Aorta (tissue), 5 donors: Measurements from ENCODE around the gene SIRPD. TPM values are rescaled to one million over a fixed set of nuclear protein-coding genes. Genes with fewer than 3 reads are reported as not detected.

Experiments
- ATAC-seq: fragments of 200-7000 bp; cut with Tn5 transposase; one replicate; pipeline ENCODE4 v1.9.1; 2022; ENCODE audit warnings: moderate library complexity; ENCODE audit not compliant: low FRiP score
- DNase-seq, 2 donors: peaks; one replicate each; pipeline ENCODE4 v3.0.0-alpha.2; 2020
- H3K27ac ChIP-seq, 2 donors: one replicate each; pipeline ENCODE4 v1.5.1; 2013; ENCODE audit warnings: low read length in 2 of 2, mild to moderate bottlenecking in 2 of 2, moderate library complexity in 2 of 2, control low read depth in 1 of 2, inconsistent platforms in 1 of 2, low read depth in 1 of 2
- H3K27me3 ChIP-seq, 2 donors: one replicate each; pipeline ENCODE4 v1.6.1; 2013; ENCODE audit warnings: control low read depth in 1 of 2, low read length in 1 of 2, mild to moderate bottlenecking in 1 of 2, moderate library complexity in 1 of 2; ENCODE audit not compliant: insufficient read depth in 2 of 2, control insufficient read depth in 1 of 2
- H3K36me3 ChIP-seq, 2 donors: one replicate each; pipeline ENCODE4 v1.6.1; 2013; ENCODE audit warnings: control low read depth in 1 of 2, low read length in 1 of 2, mild to moderate bottlenecking in 1 of 2; ENCODE audit not compliant: insufficient read depth in 2 of 2, control insufficient read depth in 1 of 2
- H3K4me1 ChIP-seq, 2 donors: one replicate each; pipeline ENCODE4 v1.6.1; 2013; ENCODE audit warnings: low read length in 2 of 2, control low read depth in 1 of 2, mild to moderate bottlenecking in 1 of 2, moderate library complexity in 1 of 2; ENCODE audit not compliant: insufficient read depth in 2 of 2, control insufficient read depth in 1 of 2
- H3K4me3 ChIP-seq, 2 donors: one replicate each; pipeline ENCODE4 v1.5.1; 2013; ENCODE audit warnings: low read length in 2 of 2, control low read depth in 1 of 2, mild to moderate bottlenecking in 1 of 2
- H3K9me3 ChIP-seq: one replicate; pipeline ENCODE4 v1.6.1; 2013; ENCODE audit warnings: mild to moderate bottlenecking, low read length; ENCODE audit not compliant: control insufficient read depth
- WGBS, 2 donors: extraction: QIAGEN DNeasy Blood & Tissue Kit; methylation state at CpG; one replicate each; pipeline ENCODE4 v1.1.7; 2013; 5-methylcytosine and 5-hydroxymethylcytosine counted together
- intact Hi-C, 2 donors: fragments of 100-400 bp; cut with DNase I; formaldehyde crosslinking; loops; one replicate each; pipeline versions ENCODE4 v1.14.2 to v1.15.0; 2022
- polyA plus RNA-seq, 2 donors: library from polyadenylated mRNA; stranded (reverse); fragments of 200-250 nt; gene quantifications; one replicate each; pipeline ENCODE4 v1.2.3, GENCODE V29; 2013
- total RNA-seq, 2 donors: library from RNA; stranded (reverse); fragmentation: NEBNext Ultra II Directional; extraction: Animal tissue kit (Norgen Biotek cat#: 25700); gene quantifications; one replicate each; pipeline ENCODE4 v1.2.1, GENCODE V29; 2021
- donor health status: healthy with polysubstance abuse.
- donor health status: Bipolar disorder and iron deficiency.
- donor health status: DM: no; HTN: no; CAD: no.
- donor health status: DM: no; HTN: no; CAD: no.
- donor health status: DM: yes; HTN: yes; CAD: no.

The SIRPD gene
- total and polyA plus RNA-seq, 4 donors: 0.30 to 0.42 TPM; not detected in 2

DNA sequence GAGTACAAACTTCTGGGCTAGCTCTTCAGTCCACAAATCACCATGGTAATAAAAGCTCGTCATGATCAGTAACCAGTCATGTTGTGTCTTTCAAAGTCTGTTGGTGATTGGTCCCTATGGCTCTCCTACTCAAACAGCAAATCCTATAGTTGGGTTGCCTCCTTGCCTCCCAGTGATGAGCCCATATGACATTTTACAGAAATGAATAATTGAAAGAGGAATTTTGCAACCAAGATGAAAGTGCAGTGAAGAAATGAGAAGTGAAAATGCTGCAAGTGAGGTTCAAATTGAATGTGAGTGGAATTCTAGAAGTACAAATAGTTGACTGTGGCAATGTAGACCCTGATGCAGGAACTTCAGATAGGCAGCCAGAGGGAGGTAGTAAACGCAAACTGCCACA lies 5.1 kb upstream of the SIRPD start:
- H3K27ac ChIP-seq: no peak overlapping the region
- H3K4me1 ChIP-seq: no peaks in the 10 kb centered on the region
- H3K36me3 ChIP-seq: no peaks in the 10 kb centered on the region
- ATAC-seq (no peak), DNase-seq (no peak)
- intact Hi-C loops: loop anchor here in 1 of 2 donors (10.0 kb wide), 1 partner anchor 72 kb away; no protein-coding TSS in a partner anchor
- no peak overlapping the region for H3K4me3 ChIP-seq
- WGBS, 2 donors: 63 to 73% methylated on average over 2 of the region's 2 CpGs
- H3K27me3 ChIP-seq: no peaks in the 10 kb centered on the region
- H3K9me3 ChIP-seq: peaks cover 2% of the 10 kb centered on the region

DNA sequence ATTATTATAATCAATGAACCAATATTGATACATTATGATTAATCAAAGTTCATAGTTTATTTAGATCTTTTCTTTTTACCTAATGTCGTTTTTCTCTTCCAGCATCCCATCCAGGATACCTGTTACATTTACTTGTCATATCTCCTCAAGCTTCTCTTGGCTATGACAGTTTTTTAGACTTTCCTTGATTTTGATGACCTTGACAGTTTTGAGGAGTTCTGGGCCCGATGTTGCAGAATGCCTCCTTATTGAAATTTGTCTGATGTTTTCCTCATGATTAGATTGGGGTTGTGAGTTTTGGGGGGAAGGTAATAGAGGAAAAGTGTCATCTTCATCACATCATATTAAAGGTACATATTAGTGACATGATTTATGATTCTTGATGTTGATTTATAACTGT lies 3.8 kb upstream of the SIRPD start:
- intact Hi-C loops: loop anchor here in 1 of 2 donors (10.0 kb wide), 1 partner anchor 73 kb away; no protein-coding TSS in a partner anchor
- no peak for DNase-seq
- no peak overlapping the region for H3K27ac ChIP-seq
- 59 to 61% methylated on average over 2 of the region's 2 CpGs for WGBS, 2 donors
- no peaks in the 10 kb centered on the region for H3K4me1 ChIP-seq
- peaks cover 2% of the 10 kb centered on the region for H3K9me3 ChIP-seq
- no peaks in the 10 kb centered on the region for H3K36me3 ChIP-seq
- no peak overlapping the region for H3K4me3 ChIP-seq
- H3K27me3 ChIP-seq: no peaks in the 10 kb centered on the region
- ATAC-seq: no peak

DNA sequence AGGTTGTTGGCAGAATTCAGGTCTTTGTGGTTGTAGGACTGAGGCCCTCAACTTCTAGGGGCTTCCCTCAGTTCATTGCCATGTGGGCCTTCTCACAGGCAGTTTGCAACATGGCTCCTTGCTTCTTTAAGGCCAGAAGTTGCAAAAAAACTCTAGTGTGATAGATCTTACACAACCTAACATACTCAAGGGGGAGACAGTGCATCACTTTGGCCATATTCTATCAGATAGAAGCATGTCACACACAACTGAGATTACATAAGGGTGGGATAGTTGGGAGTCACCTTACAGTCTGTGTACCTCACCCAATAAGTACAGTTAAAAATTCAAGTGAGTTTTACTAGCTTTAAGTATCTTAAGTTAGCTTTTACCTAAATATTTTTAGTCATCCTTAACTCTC lies 1.6 kb downstream of the SIRPD start:
- H3K27ac ChIP-seq: no peak overlapping the region
- H3K4me3 ChIP-seq: no peak overlapping the region
- intact Hi-C loops: no loop called here
- no peaks in the 10 kb centered on the region for H3K36me3 ChIP-seq
- ATAC-seq (no peak), DNase-seq (no peak)
- no peaks in the 10 kb centered on the region for H3K4me1 ChIP-seq
- peaks cover 5% of the 10 kb centered on the region for H3K9me3 ChIP-seq
- no peaks in the 10 kb centered on the region for H3K27me3 ChIP-seq

DNA sequence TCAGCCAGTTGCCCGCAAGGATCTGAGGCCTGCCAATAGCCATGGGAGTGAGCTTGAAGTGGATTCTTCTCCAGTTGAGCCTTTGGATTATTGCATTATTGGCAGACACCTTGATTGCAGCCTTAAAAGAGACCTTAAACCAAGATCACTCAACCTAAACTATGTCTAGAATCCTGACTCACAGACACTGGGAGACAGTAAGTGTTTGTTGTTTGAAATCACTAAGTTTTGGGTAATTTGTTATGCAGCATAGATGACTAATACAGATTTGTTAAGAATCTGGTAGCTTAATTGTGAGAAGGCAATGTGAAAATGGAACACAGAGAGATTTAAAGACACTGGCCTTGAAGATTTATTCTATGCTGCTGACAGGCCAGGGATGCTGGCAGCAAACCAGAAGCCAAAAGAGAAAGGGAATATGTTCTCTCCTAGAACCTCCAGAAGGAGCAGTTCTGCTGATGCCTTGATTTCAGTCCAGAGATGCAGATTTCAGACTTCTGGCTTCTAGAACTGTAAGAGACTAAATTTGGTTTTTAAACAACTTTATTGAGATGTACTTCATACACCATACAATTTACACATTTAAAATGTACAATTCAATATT lies 17.6 kb downstream of the SIRPD start:
- intact Hi-C loops: no loop called here
- 92 to 100% methylated on average over 1 of the region's 1 CpG for WGBS, 2 donors
- no peak for ATAC-seq

DNA sequence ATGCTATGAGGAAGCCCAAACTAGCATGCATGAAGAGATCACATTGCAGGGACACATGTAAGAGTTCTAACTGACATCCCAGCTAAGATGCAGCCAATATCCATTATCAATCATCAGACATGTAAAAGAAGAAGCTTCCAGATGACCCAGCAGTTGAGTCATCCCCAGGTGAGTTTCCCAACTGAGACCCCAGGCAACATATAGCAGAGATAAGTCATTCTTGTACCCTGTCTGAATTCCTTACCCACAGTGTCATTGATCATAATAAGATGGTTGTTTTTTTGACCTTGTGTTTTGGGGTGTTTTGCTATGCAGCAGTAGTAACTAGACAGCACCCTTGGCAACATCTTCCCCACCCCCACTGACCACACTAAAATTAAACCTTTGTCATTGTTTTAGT lies 18.9 kb downstream of the SIRPD start:
- Histone ChIP-seq H3K27me3 (no peaks in the 10 kb centered on the region), H3K9me3 (no peaks in the 10 kb centered on the region), H3K36me3 (no peaks in the 10 kb centered on the region), H3K4me3 (no peak overlapping the region), H3K4me1 (no peaks in the 10 kb centered on the region), H3K27ac (no peak overlapping the region)
- no peak for DNase-seq
- intact Hi-C loops: no loop called here
- no peak for ATAC-seq

More for the DNA sequence above, 17.6 kb downstream of the SIRPD start:
- Histone ChIP-seq H3K27ac (no peak overlapping the region), H3K27me3 (no peaks in the 10 kb centered on the region), H3K4me3 (no peak overlapping the region), H3K9me3 (no peaks in the 10 kb centered on the region), H3K36me3 (no peaks in the 10 kb centered on the region), H3K4me1 (no peaks in the 10 kb centered on the region)
- no peak for DNase-seq

DNA sequence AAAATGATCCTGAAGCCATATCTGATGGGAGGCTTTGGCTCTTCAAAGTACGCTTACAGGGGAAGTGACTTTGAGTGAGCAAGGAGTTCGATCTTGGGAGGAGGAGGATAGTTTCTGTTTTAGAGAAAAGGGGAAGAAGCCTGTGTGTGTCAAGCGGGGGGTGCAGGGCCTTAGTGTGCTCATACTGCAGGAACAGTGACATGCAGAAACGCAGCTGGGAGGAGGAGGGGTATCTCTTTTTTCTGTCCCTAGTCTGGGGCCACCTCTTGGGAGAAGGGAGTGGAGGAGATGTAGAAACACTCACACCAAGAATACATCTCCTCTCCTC lies 19.8 kb downstream of the SIRPD start:
- H3K27ac ChIP-seq: no peak overlapping the region
- intact Hi-C loops: no loop called here
- ATAC-seq: peak; percentile 70
- no peaks in the 10 kb centered on the region for H3K4me1 ChIP-seq
- no peaks in the 10 kb centered on the region for H3K36me3 ChIP-seq
- DNase-seq: peak in 1 of 2 donors; percentile 81
- H3K4me3 ChIP-seq: no peak overlapping the region
- 58 to 66% methylated on average over 4 of the region's 4 CpGs for WGBS, 2 donors
- H3K27me3 ChIP-seq: no peaks in the 10 kb centered on the region
- no peaks in the 10 kb centered on the region for H3K9me3 ChIP-seq

DNA sequence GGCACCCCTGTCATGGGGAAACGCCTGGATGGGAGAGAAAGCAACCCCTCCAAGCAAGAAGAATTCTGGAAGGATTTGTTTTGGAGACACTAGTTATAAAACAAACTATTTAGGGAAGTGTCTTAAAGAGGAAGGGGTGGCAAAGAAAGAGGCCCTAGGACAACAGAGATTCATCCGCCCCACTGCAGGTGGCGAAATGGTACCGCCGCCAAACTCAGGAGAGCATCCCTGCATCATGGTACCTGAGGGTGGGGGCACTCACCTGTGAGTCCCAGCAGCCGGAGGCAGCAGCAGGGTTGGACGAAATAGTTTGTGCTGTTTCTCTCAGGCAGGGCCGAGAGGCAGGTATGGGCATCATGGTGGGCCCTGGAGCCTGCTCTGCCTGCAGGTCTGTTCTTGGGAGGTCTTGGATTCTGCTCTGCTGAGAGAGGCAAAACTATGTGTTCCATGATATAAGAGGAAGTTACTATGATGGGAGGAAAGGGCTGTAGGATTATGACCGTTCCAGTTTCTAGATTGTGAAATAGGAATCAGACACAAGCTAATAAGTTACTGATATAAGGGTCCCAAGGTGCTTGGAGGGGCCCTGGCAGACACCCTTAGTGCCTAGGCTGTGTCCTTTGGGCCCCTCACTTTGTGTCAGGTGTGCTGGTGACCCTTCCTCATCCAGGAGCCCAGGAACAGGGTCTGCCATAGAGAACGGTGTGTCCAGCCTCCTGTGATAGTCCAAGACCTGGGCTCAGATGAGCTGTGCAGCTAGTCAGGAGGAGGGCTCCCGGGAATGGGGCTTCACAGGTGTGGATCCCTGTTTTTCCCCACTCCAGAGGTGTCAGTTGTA lies 20.4 kb downstream of the SIRPD start:
- 69 to 70% methylated on average over 11 of the region's 11 CpGs for WGBS, 2 donors
- peak; percentile 56 for ATAC-seq

DNA sequence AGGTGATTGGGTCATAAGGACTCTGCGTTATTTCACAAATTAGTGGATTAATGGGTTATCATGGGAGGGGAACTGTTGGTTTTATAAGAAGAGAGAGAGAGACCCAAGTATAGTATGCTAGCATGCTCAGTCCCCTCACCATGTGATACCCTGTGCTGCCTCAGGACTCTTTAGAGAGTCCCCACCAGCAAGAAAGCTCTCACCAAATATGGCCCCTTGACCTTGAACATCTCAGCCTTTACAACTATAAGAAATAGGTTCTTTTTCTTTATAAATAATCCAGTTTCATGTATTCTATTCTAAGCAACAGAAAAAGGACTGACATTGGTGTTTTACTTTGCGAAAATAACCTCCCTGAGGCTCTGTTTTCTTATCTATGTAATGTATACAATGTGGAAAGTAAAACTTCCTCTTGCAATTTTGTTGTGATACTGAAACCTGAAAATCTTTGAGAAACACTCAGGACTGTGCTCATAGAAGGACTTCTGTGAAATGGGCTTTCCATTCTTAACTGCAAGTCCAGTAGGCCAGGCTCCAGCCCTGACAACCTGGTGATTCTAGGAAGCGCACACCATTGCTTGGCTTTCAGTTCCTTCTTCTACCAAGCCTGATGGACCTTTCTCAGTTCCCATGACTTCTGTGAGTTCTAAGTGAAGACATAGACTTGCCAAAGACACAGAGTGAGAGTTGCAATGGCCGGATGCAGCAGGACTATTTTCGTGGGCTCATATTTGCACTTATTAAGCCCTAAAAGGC lies 21.9 kb downstream of the SIRPD start:
- intact Hi-C loops: no loop called here
- WGBS, 2 donors: 72 to 73% methylated on average over 5 of the region's 5 CpGs
- H3K36me3 ChIP-seq: no peaks in the 10 kb centered on the region
- no peak overlapping the region for H3K27ac ChIP-seq
- no peak overlapping the region for H3K4me3 ChIP-seq
- H3K27me3 ChIP-seq: no peaks in the 10 kb centered on the region
- ATAC-seq: no peak
- no peak for DNase-seq
- no peaks in the 10 kb centered on the region for H3K9me3 ChIP-seq
- H3K4me1 ChIP-seq: no peaks in the 10 kb centered on the region

More for the DNA sequence above, 20.4 kb downstream of the SIRPD start:
- intact Hi-C loops: no loop called here
- DNase-seq: no peak
- Histone ChIP-seq H3K27ac (no peak overlapping the region), H3K4me3 (no peak overlapping the region), H3K4me1 (no peaks in the 10 kb centered on the region), H3K9me3 (no peaks in the 10 kb centered on the region), H3K27me3 (no peaks in the 10 kb centered on the region), H3K36me3 (no peaks in the 10 kb centered on the region)
